EH (cell line): Measurements from ENCODE around the gene CRLF1.
"Not testable (repeated sequence)": the region's sequence is repeated elsewhere in the genome, so short reads cannot be mapped to it uniquely, and the experiment has no call there.

Experiments
- DNase-seq: peaks from one replicate; pipeline ENCODE4 v3.0.0-alpha.2; 2015; ENCODE audit warnings: low read depth

Gene CRLF1

DNA sequence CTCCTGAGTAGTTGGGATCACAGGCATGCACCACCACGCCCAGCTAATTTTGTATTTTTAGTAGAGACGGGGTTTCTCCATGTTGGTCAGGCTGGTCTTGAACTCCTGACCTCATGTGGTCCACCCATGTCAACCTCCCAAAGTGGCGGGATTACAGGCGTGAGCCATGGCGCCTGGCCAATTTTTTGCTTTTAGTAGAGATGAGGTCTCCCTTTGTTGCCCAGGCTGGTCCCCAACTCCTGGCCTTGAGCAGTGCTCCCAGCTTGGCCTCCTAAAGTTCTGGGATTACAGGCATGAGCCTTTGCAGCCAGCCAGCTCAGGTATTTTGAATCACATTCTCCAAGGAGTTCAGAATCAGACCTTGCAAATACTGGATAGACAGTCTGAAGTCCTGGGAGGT is 13.9 kb downstream of the CRLF1 start:
- not testable (repeated sequence) for DNase-seq

GRCh38 chr19:18591735-18592385 is 14.7 kb downstream of the CRLF1 start:
- DNase-seq: peak; percentile 9

DNA sequence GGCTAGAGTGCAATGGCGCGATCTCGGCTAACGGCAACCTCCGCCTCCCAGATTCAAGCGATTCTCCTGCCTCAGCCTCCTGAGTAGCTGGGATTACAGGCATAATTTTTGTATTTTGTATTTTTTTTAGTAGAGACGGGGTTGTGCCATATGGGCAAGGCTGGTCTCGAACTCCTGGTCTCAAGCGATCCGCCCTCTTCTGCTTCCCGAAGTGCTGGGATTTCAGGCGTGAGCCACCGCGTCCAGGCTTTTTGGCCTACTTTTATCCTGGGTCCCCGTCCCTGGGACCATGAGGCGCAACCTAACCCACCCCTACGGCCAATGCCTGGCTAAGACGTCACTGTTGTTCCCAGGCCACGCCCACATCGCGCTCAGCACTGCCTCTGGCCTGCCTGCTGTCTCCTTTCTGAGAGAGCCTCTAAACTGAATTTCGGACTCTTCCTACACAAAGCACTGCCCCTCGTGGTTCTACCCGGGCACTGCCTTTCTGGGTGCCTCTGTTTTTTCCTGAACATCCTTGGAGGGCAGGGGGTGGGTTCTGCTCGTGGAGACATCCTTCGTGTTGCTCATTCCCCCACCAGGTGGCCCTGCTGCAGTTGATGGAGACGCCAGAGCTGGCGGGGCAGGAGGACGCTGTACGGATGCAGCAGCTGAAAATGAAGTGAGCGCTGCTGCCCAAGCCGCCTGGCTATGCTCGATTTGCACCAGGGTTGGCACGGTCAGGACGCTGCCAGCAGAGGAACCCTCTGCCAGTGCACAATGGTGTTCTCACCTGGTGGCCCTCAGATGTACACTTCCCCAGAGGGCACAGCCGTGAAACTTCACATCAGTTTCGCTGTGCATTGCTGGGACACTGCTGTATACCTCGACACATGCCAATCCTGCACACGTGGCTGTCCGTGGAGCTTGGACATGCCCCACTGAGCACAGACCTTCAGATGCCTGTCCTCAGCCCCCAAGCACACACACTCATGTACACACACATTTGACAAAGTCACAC is 16.0 kb downstream of the CRLF1 start:
- DNase-seq: peak; percentile 77

- DNase-seq: peak; percentile 64
Observed at GRCh38 chr19:18589380-18590272, 17.0 kb downstream of the CRLF1 start.

DNA sequence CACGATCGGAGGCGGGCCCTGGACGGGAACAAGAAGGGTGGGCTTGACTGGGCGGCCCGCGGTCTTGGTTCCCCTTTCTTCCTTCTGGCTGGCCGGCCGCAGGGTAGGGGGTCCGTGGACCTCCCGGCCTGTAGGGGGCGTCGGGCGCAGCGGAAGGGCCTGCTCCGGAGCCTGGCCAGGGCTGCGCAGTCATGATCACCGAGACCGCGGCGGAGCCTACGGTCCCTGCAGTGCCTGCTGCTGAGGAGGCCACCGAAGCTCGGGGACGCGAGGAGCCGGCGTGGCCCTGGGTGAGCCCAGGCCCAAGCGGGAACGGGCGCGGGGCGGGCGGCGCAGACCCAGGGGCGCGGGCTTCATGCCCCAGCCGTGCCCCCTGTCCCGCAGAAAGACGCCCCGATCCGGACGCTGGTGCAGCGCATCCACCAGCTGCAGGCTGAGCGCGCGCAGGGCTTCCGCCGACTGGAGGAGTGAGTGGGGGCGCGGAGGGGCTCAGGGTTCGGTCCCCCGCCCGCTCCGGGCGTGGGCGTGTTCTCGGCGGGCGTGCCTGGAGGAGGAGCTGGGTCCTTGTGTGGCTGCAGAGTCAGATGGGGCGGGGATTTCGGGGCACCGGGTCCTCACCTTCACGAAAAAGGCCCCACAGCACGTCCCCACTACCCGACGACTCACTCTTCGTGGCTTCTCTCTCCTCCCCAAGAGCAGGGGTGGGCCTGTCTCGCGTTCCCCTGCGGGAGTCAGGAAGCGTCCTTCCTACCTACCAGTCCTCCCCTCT is 17.8 kb downstream of the CRLF1 start, which contains the start of gene REX1BD:
REX1BD (plus strand) TSS at position 188 of the 769 bp plus-strand sequence; CDS start at position 192, 4 bp downstream.
- peak; percentile 77 for DNase-seq

DNA sequence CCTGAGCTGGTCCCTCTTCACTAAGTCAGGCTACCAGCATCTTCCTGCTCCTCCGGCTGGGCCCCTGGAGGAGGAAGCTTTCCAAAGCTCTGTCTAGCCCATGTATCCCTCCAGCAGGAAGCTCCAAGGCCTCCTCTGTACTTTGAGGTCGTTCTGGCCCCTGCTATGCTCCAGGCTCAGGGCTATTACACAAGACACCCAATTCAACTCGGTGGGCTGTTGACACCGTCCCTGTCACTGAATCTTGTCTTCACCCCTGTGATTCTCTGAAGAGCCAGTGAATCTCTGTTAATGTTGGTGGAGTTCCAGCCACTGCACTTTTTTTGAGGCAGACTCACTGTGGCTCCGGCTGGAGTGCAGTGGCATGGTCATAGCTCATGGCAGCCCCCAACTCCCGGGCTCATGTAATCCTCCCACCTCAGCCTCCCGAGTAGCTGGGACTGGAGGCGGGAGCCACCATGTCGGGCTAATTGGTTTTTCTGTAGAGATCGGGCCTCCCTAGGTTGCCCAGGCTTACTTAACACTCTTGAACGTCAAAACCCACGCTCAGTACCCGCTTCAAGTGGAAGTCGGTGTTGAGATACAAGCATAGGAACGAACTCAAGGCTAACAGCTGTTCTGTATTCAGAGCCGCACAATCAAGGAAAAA is 18.5 kb downstream of the CRLF1 start:
- no peak for DNase-seq

GRCh38 chr19:18587561-18587960 is 19.0 kb downstream of the CRLF1 start:
- DNase-seq: no peak

DNA sequence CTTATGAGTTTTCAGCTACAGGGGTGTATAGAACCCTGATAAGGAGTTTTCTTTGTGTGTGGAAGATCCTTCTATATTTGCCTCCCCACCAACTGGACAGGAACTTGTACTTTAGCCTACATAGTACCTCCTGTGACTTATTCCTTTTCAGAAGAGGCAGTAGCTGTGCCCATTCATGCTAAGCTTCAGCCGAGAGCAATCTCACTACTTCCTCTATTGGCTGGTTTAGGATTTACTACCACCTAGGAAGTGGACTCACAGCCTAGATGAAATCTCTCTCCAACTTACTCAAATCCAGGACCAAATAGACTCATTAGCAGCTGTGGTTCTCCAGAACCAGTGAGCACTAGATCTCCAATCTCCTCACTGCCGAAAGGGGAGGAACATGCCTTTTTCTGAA is 20.3 kb downstream of the CRLF1 start:
- DNase-seq: peak; percentile 15

DNA sequence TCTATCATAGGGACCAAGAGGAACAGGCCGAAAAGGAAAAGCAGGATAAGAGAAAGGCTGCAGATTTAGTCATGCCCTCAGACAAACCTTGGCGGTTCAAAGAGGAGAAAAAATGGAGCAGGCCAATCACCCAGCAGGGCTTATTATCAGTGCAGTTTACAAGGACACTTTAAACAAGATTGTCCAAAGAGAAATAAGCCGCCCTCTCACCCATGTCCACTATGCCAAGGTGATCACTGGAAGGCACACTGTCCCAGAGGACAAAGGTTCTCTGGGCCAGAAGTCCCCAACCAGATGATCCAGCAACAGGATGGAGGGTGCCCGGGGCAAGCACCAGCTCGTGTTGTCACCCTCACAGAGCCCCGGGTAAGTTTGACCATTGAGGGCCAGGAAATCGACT is 26.3 kb downstream of the CRLF1 start:
- DNase-seq: no peak

DNA sequence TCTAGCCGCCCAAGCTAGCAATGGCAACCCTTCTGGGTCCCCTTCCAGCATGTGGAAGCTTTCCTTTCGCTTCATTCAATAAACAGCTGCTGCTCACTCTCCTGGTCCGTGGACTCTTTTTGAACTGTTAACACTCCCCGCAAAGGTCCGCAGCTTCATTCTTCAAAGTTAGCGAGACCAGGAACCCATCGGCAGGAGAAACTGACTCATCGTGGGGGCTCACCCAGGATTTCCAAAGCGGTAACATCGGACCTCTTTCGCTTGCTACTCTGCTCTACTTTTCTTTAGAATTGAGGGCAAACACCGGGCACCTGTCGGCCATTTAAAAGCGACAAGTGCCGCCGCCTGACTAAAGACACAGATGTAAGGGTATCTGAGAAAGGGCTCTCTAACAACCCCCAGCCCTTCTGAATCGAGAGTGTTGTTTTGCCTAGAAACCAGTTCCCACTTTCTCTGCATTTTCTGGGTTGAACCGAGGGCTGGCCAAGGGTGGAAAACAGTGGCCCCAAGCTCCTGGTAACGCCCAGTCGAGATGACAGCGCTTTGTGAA is 29.2 kb downstream of the CRLF1 start:
- DNase-seq: no peak

DNA sequence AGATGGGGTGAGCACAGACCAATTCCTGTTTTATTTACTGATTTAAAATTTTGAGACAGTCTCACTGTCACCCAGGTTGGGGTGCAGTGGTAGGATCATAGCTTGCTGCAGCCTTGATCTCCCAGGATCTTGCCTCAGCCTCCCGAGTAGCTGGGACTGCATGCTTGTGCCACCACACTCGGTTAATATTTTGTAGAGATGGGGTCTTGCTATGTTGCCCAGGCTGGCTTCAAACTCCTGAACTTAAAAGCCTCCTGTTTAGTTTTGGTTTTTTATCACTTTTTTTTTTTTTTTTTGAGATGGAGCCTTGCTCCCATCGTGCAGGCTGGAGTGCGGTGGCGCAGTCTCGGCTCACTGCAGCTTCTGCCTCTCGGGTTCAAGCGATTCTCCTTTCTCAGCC is 30.2 kb downstream of the CRLF1 start:
- DNase-seq: no peak

DNA sequence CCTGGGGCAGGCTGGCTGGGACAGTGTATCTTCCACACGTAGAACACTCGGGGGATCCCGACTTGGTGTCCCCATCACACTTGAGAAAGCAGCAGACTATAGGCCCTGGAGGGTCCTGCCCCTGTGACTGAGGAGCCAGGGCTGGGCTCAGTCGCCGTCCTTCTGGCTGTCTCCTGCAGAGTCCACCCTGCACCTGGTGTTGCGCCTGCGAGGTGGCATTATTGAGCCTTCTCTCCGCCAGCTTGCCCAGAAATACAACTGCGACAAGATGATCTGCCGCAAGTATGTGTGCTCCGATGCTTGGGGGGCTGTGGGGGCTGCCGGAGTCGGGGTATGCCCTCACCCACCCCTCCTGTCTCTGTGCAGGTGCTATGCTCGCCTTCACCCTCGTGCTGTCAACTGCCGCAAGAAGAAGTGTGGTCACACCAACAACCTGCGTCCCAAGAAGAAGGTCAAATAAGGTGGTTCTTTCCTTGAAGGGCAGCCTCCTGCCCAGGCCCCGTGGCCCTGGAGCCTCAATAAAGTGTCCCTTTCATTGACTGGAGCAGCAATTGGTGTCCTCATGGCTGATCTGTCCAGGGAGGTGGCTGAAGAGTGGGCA is 31.8 kb downstream of the CRLF1 start:
- no peak for DNase-seq

DNA sequence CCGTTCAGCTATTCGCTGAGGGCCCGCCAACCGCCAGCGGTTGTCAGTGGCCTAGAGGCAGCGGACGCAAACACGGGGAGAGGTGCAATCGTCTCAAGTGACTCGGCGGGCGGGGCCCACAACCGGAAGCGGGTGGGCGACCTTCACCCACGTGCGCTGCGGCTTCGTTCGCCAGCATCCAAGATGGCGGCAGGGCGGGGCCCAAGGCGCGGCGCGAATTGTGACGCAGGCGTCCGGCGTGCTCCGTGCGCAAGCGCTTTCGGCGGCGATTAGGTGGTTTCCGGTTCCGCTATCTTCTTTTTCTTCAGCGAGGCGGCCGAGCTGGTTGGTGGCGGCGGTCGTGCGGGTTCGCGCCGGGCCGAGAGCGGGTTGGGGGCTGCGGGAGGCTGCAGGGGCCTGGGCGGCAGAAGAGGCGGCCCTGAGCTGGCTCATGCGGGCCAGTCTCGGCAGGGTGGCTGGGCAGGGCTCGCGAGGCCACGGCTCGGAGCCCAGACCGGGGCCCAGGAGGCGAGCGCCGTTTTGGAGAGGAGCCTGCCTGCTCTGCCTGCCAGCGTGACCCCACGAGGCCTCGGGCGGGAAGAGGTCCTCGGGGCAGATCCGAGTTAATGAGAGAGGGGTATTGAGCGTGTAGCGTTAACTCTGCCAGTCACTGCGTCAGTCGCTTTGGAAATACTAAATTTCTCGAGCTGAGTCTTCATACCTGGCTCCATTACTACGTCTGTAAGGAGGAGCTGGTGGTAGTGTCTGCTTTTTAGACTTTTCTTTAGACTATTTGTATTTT is 34.8 kb downstream of the CRLF1 start, which contains the start of gene UBA52:
UBA52 (plus strand) TSS at position 294 of the 781 bp plus-strand sequence. CDS start 1,444 bp downstream, outside the sequence.
- DNase-seq: peak; percentile 97

- no peak for DNase-seq
Observed at GRCh38 chr19:18568367-18568766, 38.2 kb downstream of the CRLF1 start.

DNA sequence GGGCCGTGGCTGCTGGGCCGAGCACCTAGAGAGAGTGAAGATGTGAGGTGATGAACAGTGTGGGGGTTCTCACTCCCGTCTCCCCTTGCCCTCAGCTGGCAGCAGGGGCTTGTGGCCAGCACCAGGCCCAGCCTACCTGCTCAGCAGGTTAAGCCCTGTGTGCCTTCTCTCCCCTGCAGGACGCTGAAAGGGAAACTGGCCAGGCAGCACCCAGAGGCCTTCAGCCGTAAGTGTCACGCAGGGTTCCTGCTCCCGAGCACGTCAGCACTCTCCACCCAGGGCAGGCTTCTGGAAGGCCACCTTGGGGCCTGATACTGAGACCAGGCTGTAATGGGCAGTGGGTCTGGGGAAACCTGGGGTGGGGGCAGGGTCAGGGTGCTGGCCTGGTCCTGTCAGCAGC is 39.6 kb downstream of the CRLF1 start:
- no peak for DNase-seq

DNA sequence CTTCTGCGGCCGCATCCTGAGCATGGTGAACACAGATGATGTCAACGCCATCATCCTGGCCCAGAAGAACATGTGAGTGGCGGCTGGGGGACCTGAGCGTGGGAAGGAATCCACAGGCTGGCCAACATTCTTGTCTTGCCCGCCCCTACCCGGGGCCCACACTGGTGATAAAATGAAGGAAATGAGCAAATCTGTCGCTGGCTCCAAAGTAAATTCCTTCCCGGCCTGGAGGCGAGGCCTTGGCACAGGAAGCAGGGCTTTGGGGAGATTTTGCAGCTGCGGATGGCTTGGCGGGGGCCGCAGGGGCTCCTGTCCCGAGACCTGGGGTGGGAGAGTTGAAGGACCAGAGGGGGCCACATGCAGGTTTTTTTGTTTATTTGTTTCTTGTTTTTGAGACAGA is 44.5 kb downstream of the CRLF1 start:
- no peak for DNase-seq

DNA sequence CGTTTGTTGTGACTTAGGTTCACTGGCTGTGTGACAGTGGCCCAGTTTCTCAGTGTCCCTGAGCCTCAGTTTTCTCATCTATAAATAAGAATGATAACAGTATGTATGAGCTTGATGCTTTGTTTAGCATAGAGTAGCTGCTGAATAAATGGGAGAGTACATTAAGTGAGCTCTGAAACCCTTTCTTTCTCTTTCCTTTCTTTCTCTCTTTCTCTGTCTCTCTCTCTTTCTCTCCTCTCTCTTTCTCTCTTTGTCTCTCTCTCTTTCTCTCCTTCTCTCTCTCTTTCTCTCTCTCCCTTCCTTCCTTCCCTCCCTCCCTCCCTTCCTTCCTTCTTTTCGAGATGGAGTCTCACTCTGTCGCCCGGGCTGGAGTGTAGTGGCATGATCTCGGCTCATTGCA is 46.9 kb downstream of the CRLF1 start:
- no peak for DNase-seq

GRCh38 chr19:18558604-18559003 is 48.0 kb downstream of the CRLF1 start:
- no peak for DNase-seq

DNA sequence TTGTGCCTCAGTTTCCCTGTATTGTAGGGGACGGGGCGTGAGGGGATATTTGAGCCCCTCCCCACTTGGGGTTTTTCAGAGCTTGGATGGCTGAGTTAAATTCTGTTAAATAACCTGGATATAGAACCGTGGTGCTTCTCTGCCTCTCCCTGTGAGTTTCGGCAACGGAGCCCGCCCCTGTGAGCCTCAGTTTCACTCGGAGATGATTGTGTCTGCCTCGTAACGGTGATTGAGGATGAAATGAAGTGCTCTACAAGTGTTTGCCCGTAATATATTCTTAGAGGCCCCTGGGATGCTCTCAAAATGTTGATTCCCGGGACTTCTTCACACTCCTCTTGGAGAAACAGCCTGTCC is 48.4 kb downstream of the CRLF1 start:
- peak; percentile 6 for DNase-seq
